Iris pigment epithelial cell (primary cell): Measurements from ENCODE around the gene ERP44.
A peak's percentile ranks its signal among the peaks of the same experiment; 100 is the strongest.
"Not testable (repeated sequence)": the region's sequence is repeated elsewhere in the genome, so short reads cannot be mapped to it uniquely, and the experiment has no call there.

Experiments used
- DNase-seq: peaks from one replicate; pipeline ENCODE4 v3.0.0-alpha.2; 2011; ENCODE audit warnings: low read depth

Gene ERP44

GRCh38 chr9:100098887-100099721 is at the start of gene ERP44, which contains the start of gene INVS:
Gene ERP44, minus strand, starts transcription at chr9:100099000. Its CDS starts 160 bp downstream, at chr9:100098840.
Gene INVS, plus strand, starts transcription at chr9:100099243. Its CDS starts 5,279 bp downstream, at chr9:100104522.
- DNase-seq: peak; percentile 100

GRCh38 chr9:100145976-100146375 is 47.2 kb upstream of the ERP44 start:
- DNase-seq: not testable (repeated sequence)

DNA sequence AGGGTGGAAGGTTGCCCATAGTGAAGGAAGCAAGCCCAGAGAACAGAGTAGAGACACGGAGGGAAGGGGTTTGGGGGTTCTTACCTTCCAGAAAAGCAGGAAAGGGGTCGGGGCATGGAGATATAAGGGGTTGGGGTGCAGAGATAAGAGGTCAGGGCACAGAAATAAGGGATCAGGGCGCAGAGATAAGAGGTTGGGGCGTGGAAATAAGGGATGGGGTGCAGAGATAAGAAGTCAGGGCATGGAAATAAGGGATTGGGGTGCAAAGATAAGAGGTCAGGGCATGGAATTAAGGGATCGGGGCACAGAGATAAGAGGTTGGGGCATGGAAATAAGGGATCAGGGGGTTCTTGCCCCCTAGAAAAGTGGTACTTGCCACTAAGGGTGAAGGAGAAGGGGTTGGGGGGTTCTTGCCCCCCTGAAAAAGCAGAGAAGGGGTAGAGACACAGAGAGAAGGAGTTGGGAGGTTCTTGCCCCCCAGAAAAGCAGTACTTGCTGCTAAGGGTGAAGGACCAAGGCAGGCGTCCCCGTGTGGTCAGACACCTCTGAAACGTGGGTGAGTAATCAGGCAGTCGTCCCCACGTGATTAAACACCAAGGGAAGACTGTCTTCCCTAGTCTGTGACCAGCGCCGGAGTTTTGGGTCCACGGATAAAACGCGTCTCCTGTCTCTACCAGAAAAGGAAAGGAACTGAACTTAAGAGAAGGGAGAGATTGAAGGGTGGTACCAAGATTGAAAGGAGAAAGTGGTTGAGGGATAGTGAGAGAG is 46.6 kb upstream of the ERP44 start:
- DNase-seq: not testable (repeated sequence)

DNA sequence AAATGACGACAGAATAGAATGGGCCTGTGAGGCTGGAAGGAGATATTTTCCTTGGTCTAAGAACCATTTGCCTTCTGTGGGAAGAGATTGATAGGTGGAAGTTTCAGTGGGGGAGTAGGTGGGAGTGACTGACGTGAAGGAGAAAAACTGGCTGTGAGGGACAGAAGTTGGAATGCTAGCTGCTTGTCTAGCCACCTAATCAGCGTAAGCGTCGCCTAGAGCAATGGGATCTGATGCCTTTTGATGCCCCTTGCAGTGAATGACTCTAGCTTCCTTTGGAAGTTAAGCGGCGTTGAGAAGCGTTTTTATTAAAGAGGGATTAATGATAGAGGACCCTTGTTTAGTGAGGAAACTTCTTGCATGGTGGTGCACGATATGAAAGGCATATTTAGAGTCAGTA is 43.1 kb upstream of the ERP44 start:
- DNase-seq: not testable (repeated sequence)

GRCh38 chr9:100140303-100140702 is 41.5 kb upstream of the ERP44 start:
- not testable (repeated sequence) for DNase-seq

DNA sequence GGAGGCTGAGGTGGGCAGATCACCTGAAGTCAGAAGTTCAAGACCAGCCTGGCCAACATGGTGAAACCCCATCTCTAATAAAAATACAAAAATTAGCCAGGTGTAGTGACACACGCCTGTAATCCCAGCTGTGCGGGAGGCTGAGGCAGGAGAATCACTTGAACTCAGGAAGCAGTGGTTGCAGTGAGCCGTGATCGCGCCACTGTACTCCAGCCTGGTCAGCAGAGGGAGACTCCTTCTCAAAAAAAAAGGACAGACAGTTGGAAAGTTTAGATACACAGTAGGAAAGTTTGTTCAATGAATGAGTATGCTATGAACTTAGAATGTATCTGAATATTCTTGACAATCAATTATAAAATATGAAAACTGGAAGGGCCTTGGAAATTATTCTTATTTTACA is 38.0 kb upstream of the ERP44 start:
- peak; percentile 34 for DNase-seq

- no peak for DNase-seq
Observed at GRCh38 chr9:100134731-100135130, 35.9 kb upstream of the ERP44 start.

DNA sequence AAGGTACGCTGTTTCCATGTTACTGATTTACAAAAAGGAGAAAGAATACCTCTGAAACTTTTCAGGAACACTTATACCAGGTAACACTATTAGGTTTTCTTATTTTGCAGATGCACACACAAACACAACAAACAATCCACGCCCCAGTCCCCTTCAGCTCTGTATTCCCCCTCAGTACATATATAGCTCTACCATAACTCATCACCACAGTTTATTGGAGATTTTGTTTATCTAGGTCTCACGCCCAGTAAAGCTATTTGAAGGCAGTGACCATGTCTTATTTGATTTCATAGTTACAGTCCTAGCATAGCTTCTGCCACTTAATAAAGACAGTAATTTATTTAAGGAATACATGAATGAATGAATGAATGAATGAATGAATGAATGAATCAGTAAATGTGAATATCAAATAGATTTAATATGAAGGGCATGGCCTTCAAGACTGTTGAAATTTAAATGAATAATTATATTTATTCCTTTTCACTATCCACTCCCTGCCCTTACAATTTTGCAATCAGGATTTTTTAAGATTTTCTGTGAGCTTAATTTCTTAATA is 33.2 kb upstream of the ERP44 start:
- DNase-seq: no peak

GRCh38 chr9:100131216-100131615 is 32.4 kb upstream of the ERP44 start:
- DNase-seq: no peak

DNA sequence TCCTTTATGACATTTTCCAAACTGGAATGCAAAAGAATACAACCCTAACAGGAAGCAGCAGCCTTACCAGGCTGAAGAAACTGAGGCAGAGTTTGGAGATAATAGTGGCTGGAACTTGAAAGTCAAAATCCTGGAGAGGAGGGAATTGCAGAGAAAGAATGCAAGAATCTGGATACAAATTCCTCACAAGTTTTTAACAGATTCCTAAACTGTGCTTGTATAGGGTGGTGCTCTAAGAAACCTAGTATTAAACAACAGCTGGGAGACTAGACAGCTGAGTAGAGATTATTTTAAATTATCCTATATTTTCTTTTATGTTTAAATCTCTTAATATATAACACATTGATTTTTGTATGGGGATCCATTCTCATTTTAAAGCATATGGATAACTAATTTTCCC is 31.0 kb upstream of the ERP44 start:
- no peak for DNase-seq

- DNase-seq: no peak
Observed at GRCh38 chr9:100126423-100126822, 27.6 kb upstream of the ERP44 start.

- no peak for DNase-seq
Observed at GRCh38 chr9:100125910-100126309, 27.1 kb upstream of the ERP44 start.

GRCh38 chr9:100125236-100125635 is 26.4 kb upstream of the ERP44 start:
- no peak for DNase-seq

GRCh38 chr9:100120286-100120685 is 21.5 kb upstream of the ERP44 start:
- DNase-seq: no peak

- DNase-seq: no peak
Observed at GRCh38 chr9:100117316-100117715, 18.5 kb upstream of the ERP44 start.

- DNase-seq: no peak
Observed at GRCh38 chr9:100112677-100113336, 14.0 kb upstream of the ERP44 start.

DNA sequence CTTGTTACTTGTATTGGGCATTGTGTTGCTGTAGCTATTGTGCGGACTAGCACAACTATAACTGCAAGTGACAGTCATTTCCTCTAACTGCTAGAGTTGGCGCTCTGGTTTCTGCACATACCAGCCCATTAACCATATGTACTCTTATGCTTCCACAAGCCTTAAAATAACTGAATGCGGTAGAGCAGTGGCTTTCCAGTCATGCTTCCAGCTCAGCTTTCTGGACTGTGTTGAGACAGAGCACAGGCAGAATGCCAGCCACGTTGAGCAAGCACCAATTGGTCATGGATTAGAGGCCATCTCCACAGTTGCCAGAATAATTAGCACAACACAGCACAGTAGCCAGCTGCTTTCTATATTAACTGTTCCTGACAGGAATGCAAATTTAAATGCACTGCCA is 12.4 kb upstream of the ERP44 start:
- DNase-seq: peak; percentile 98

- no peak for DNase-seq
Observed at GRCh38 chr9:100108559-100108958, 9.8 kb upstream of the ERP44 start.

DNA sequence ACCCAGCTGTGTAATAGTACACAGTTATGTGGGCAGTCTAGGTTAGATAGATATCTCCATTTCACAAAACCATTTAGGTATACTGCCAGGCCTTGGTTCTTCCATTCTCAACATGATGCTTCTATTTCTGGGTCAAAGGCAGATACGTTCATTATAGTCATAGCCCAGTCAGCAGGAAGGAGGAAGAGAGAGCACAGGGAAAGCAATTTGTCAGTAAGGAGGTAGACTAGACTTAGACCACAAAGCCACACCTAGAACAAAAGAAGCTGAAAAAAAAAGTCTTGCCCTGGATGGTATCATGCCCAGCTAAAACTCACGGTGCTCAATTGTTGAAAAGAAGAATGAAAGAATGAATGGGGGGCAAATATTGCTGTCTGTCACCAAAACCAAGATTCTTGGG is 7.8 kb upstream of the ERP44 start:
- no peak for DNase-seq

DNA sequence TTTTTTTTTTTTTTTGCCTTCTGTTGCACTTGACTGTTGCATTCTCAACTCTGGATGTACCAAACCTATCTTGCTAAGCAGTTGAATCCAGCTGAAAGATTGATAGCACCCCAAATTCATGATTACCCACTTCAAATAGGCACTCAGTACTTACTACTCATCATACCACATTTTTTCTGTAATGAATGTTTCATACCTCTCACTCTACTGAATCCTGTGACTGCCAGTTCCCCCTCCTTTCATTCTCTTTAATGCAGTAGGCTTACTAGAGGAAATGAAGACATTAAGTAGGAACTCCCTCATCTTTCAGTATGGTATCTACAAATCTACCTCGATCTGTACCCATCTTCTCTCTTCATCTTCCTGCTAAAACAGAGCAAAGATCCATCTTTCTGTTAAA is 7.1 kb upstream of the ERP44 start:
- DNase-seq: no peak

GRCh38 chr9:100104314-100104713 is 5.5 kb upstream of the ERP44 start:
- peak; percentile 76 for DNase-seq

DNA sequence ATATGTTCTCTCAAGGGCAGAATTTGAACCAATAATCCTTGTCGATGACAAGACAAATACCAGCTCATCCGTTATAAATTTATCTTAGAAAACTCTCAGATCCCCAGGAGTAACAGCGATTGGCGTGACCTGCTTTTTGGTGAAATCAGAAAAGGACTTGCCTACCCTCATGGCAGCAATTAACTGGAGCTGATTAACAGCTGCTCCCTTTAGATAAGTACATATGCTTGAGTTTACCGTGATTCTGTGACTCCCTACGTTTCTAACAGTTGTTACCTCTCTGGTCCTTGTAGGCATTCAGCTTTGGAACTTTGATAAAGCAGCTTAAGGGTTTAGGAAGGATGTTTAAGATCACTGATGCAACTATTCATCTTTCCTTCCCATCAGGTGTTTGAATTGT is 2.8 kb upstream of the ERP44 start:
- DNase-seq: no peak
